HL-60 (cell line): ENCODE data around the gene TBXAS1.
"Not testable (repeated sequence)": the region's sequence is repeated elsewhere in the genome, so short reads cannot be mapped to it uniquely, and the experiment has no call there.

ENCODE experiments used
- DNase-seq, 2 experiments: peaks; one replicate each; pipeline ENCODE4 v3.0.0-alpha.2; 2010 to 2020; ENCODE audit warnings: low read depth in 1 of 2, low spot score in 1 of 2
- H3K27ac ChIP-seq: fragments of 250-450 bp; sonication (Bioruptor Pico); replicated peaks from 2 replicates; pipeline ENCODE4 v1.5.1; 2020; ENCODE audit warnings: mild to moderate bottlenecking, moderate library complexity
- H3K27me3 ChIP-seq: fragments of 250-450 bp; sonication (Bioruptor Pico); 2 replicates; pipeline ENCODE4 v1.5.1; 2021; ENCODE audit warnings: mild to moderate bottlenecking, moderate library complexity; ENCODE audit not compliant: insufficient read depth, poor library complexity, severe bottlenecking
- H3K4me3 ChIP-seq: replicated peaks from 2 replicates; pipeline ENCODE4 v1.5.1; 2011; ENCODE audit warnings: mild to moderate bottlenecking, control low read depth, low read length; ENCODE audit not compliant: insufficient read depth
- CTCF ChIP-seq: IDR thresholded peaks from one replicate; pipeline ENCODE4 v1.5.1; 2011; ENCODE audit warnings: low read length, control low read depth, inconsistent platforms; ENCODE audit not compliant: insufficient read depth
- GABPA ChIP-seq: IDR thresholded peaks from 2 replicates; pipeline ENCODE4 v1.6.1; 2012; ENCODE audit warnings: low read depth
- POLR2AphosphoS5 ChIP-seq: IDR thresholded peaks from 2 replicates; pipeline ENCODE4 v1.6.1; 2012; ENCODE audit warnings: low read depth
- SPI1 ChIP-seq: IDR thresholded peaks from 2 replicates; pipeline ENCODE4 v1.6.1; 2012; ENCODE audit warnings: low read depth, mild to moderate bottlenecking, borderline replicate concordance
- TF ChIP-seq, protein P1 (sequence below): IDR thresholded peaks from 2 replicates; pipeline ENCODE4 v1.6.1; 2012; ENCODE audit warnings: low read depth; ENCODE audit not compliant: insufficient replicate concordance

The TBXAS1 gene

DNA sequence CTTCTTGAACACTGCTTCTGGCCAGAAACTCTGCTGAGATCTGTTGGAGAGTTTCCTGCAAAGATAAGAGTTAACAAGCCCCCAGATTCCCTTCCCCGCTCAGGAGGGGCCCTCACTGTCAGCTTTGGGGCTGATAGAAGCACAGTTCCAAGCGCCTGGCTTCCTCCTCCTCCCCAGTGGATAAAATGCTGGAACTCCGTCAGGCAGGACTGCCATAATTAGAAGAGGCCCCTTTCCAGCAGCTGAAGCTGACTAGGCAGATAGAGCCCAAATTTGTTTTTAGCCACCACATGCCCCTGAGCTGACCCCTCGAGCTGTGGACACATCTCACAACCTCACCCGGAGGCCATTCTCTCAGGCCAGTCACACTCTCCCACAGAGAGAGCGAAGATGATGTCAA lies 89.4 kb downstream of the TBXAS1 start:
- H3K27ac ChIP-seq = no peak overlapping the region
- no peaks in the 10 kb centered on the region for H3K27me3 ChIP-seq
- H3K4me3 ChIP-seq = no peak overlapping the region
- DNase-seq = no peak
- TF ChIP-seq GABPA (no peak), SPI1 (no peak), POLR2AphosphoS5 (no peak), CTCF (no peak)
- TF ChIP-seq, protein P1, sequence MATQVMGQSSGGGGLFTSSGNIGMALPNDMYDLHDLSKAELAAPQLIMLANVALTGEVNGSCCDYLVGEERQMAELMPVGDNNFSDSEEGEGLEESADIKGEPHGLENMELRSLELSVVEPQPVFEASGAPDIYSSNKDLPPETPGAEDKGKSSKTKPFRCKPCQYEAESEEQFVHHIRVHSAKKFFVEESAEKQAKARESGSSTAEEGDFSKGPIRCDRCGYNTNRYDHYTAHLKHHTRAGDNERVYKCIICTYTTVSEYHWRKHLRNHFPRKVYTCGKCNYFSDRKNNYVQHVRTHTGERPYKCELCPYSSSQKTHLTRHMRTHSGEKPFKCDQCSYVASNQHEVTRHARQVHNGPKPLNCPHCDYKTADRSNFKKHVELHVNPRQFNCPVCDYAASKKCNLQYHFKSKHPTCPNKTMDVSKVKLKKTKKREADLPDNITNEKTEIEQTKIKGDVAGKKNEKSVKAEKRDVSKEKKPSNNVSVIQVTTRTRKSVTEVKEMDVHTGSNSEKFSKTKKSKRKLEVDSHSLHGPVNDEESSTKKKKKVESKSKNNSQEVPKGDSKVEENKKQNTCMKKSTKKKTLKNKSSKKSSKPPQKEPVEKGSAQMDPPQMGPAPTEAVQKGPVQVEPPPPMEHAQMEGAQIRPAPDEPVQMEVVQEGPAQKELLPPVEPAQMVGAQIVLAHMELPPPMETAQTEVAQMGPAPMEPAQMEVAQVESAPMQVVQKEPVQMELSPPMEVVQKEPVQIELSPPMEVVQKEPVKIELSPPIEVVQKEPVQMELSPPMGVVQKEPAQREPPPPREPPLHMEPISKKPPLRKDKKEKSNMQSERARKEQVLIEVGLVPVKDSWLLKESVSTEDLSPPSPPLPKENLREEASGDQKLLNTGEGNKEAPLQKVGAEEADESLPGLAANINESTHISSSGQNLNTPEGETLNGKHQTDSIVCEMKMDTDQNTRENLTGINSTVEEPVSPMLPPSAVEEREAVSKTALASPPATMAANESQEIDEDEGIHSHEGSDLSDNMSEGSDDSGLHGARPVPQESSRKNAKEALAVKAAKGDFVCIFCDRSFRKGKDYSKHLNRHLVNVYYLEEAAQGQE = no peak

- Histone ChIP-seq H3K27me3 (no peaks in the 10 kb centered on the region), H3K4me3 (no peak overlapping the region), H3K27ac (no peak overlapping the region)
- no peak for DNase-seq
- TF ChIP-seq SPI1 (no peak), POLR2AphosphoS5 (no peak), GABPA (no peak), CTCF (no peak)
- TF ChIP-seq, protein P1 = no peak
Observed at GRCh38 chr7:139923090-139923489, 94.0 kb downstream of the TBXAS1 start.

GRCh38 chr7:139924461-139924860 lies 95.4 kb downstream of the TBXAS1 start:
- Histone ChIP-seq H3K4me3 (no peak overlapping the region), H3K27ac (no peak overlapping the region), H3K27me3 (no peaks in the 10 kb centered on the region)
- TF ChIP-seq GABPA = no peak
- TF ChIP-seq, protein P1 = no peak
- DNase-seq = peak in 1 of 2 experiments; percentile 41

- H3K27ac ChIP-seq, H3K27me3 ChIP-seq, DNase-seq, H3K4me3 ChIP-seq: not testable (repeated sequence)
Observed at GRCh38 chr7:139929221-139929620, 100.2 kb downstream of the TBXAS1 start.
